WTC11 (cell line): ENCODE data around the gene SLC8A1. TPM values are rescaled to one million over a fixed set of nuclear protein-coding genes. Genes with fewer than 3 reads are reported as not detected.

ENCODE experiments used
- ATAC-seq: fragments of 200-7000 bp; cut with Tn5 transposase; 2 replicates; pipeline ENCODE4 v1.10.0; 2021; ENCODE audit warnings: mild to moderate bottlenecking, moderate library complexity
- CTCF ChIA-PET: fragments of 300-600 bp; sonication (Branson Sonifier 250); formaldehyde crosslinking; loops from one replicate; lab custom pipeline; 2021; ENCODE audit warnings: antibody characterized with exemption; lab: Charles Lee
- POLR2A ChIA-PET: fragments of 350-600 bp; sonication (Branson Sonifier 250); formaldehyde crosslinking; loops from one replicate; lab custom pipeline; 2021; ENCODE audit warnings: antibody characterized with exemption; lab: Charles Lee
- DNase-seq: peaks from one replicate; pipeline ENCODE4 v3.0.0; 2021; ENCODE audit warnings: low spot score
- H3K27ac Mint-ChIP-seq: 2 replicates; pipeline ENCODE4 v1.8.0; 2021; ENCODE audit warnings: mixed read lengths
- H3K27me3 Mint-ChIP-seq: 2 replicates; pipeline ENCODE4 v1.8.0; 2021; ENCODE audit warnings: low read depth, mild to moderate bottlenecking, moderate library complexity, mixed read lengths
- H3K36me3 Mint-ChIP-seq: 2 replicates; pipeline ENCODE4 v1.8.0; 2021; ENCODE audit warnings: mixed read lengths
- H3K4me1 Mint-ChIP-seq: 2 replicates; pipeline ENCODE4 v1.8.0; 2022; ENCODE audit warnings: mixed read lengths
- H3K4me3 Mint-ChIP-seq: 2 replicates; pipeline ENCODE4 v1.8.0; 2021; ENCODE audit warnings: mild to moderate bottlenecking, moderate library complexity, mixed read lengths
- H3K9me3 Mint-ChIP-seq: 2 replicates; pipeline ENCODE4 v1.8.0; 2021; ENCODE audit warnings: mixed read lengths
- CTCF ChIP-seq: fragments of 200-600 bp; IDR thresholded peaks from 2 replicates; pipeline ENCODE4 v1.8.0; 2022; ENCODE audit warnings: antibody characterized with exemption
- FOXP1 ChIP-seq: sonication (generic); formaldehyde crosslinking; IDR thresholded peaks from 2 replicates; pipeline ENCODE4 v1.8.0; 2022; ENCODE audit warnings: missing genetic modification reagents, mild to moderate bottlenecking, moderate library complexity, borderline replicate concordance
- FOXP4 ChIP-seq: sonication (generic); formaldehyde crosslinking; IDR thresholded peaks from 2 replicates; pipeline ENCODE4 v1.8.0; 2022; ENCODE audit warnings: mild to moderate bottlenecking, missing genetic modification reagents
- GRHL2 ChIP-seq: fragments of 250-450 bp; sonication (Bioruptor Pico); IDR thresholded peaks from 2 replicates; pipeline ENCODE4 v1.8.0; 2022; ENCODE audit warnings: mild to moderate bottlenecking, moderate library complexity; ENCODE audit not compliant: insufficient replicate concordance, severe bottlenecking
- GTF2I ChIP-seq: fragments of 250-450 bp; sonication (Bioruptor Pico); conservative IDR thresholded peaks from 2 replicates; pipeline ENCODE4 v1.4.0; 2021; ENCODE audit warnings: mild to moderate bottlenecking
- ZBTB21 ChIP-seq: sonication (generic); formaldehyde crosslinking; IDR thresholded peaks from 2 replicates; pipeline ENCODE4 v1.8.1; 2023; ENCODE audit warnings: mild to moderate bottlenecking, missing genetic modification reagents, borderline replicate concordance
- ZNF121 ChIP-seq: sonication (generic); formaldehyde crosslinking; IDR thresholded peaks from 2 replicates; pipeline ENCODE4 v1.8.0; 2023; ENCODE audit warnings: missing genetic modification reagents
- ZNF232 ChIP-seq: sonication (generic); formaldehyde crosslinking; IDR thresholded peaks from 2 replicates; pipeline ENCODE4 v1.8.0; 2022; ENCODE audit warnings: mild to moderate bottlenecking, missing genetic modification reagents
- ZNF416 ChIP-seq: fragments of 250-450 bp; sonication (Bioruptor Pico); IDR thresholded peaks from 2 replicates; pipeline ENCODE4 v1.9.0; 2021; ENCODE audit warnings: mild to moderate bottlenecking, inconsistent platforms
- ZNF425 ChIP-seq: fragments of 250-450 bp; sonication (Bioruptor Pico); conservative IDR thresholded peaks from 2 replicates; pipeline ENCODE4 v1.9.0; 2021; ENCODE audit warnings: mild to moderate bottlenecking
- ZNF532 ChIP-seq: fragments of 250-450 bp; sonication (Bioruptor Pico); IDR thresholded peaks from 2 replicates; pipeline ENCODE4 v1.9.0; 2021; ENCODE audit warnings: mild to moderate bottlenecking, borderline replicate concordance
- total RNA-seq: library from RNA; stranded (reverse); gene quantifications from 3 replicates; pipeline ENCODE4 v1.2.3, GENCODE V29; 2021
- TF ChIP-seq, protein P1 (sequence below): sonication (generic); formaldehyde crosslinking; IDR thresholded peaks from 2 replicates; pipeline ENCODE4 v1.8.1; 2022; ENCODE audit warnings: low read depth, missing genetic modification reagents, borderline replicate concordance
- TF ChIP-seq, protein P2 (sequence below): sonication (generic); formaldehyde crosslinking; IDR thresholded peaks from 2 replicates; pipeline ENCODE4 v1.8.0; 2023; ENCODE audit warnings: missing genetic modification reagents
- TF ChIP-seq, protein P3 (sequence below): sonication (generic); formaldehyde crosslinking; IDR thresholded peaks from 2 replicates; pipeline ENCODE4 v1.8.1; 2022; ENCODE audit warnings: low read depth, mild to moderate bottlenecking, moderate library complexity, missing genetic modification reagents, borderline replicate concordance
- TF ChIP-seq, protein P4 (sequence below): sonication (generic); formaldehyde crosslinking; conservative IDR thresholded peaks from 2 replicates; pipeline ENCODE4 v1.8.1; 2022; ENCODE audit warnings: mild to moderate bottlenecking, missing genetic modification reagents

The SLC8A1 gene
- total RNA-seq, 1 experiment from 2014 or later = 2.6 TPM

- Mint-ChIP-seq H3K9me3 (no peaks in the 10 kb centered on the region), H3K4me1 (peaks cover 18% of the 10 kb centered on the region), H3K36me3 (no peaks in the 10 kb centered on the region), H3K27me3 (no peaks in the 10 kb centered on the region), H3K4me3 (no peak overlapping the region), H3K27ac (no peak overlapping the region)
- DNase-seq (no peak), ATAC-seq (no peak)
- TF ChIP-seq ZNF232 (CRISPR knock-in tag) = no peak
- no peak for TF ChIP-seq ZNF416 (CRISPR knock-in tag)
- TF ChIP-seq, protein P1, sequence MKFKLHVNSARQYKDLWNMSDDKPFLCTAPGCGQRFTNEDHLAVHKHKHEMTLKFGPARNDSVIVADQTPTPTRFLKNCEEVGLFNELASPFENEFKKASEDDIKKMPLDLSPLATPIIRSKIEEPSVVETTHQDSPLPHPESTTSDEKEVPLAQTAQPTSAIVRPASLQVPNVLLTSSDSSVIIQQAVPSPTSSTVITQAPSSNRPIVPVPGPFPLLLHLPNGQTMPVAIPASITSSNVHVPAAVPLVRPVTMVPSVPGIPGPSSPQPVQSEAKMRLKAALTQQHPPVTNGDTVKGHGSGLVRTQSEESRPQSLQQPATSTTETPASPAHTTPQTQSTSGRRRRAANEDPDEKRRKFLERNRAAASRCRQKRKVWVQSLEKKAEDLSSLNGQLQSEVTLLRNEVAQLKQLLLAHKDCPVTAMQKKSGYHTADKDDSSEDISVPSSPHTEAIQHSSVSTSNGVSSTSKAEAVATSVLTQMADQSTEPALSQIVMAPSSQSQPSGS (CRISPR knock-in tag) = no peak
- no peak for TF ChIP-seq CTCF
- TF ChIP-seq ZNF121 (CRISPR knock-in tag) = no peak
- TF ChIP-seq, protein P2, sequence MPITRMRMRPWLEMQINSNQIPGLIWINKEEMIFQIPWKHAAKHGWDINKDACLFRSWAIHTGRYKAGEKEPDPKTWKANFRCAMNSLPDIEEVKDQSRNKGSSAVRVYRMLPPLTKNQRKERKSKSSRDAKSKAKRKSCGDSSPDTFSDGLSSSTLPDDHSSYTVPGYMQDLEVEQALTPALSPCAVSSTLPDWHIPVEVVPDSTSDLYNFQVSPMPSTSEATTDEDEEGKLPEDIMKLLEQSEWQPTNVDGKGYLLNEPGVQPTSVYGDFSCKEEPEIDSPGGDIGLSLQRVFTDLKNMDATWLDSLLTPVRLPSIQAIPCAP (CRISPR knock-in tag) = no peak
- no peak for TF ChIP-seq GRHL2 (CRISPR knock-in tag)
- TF ChIP-seq FOXP4 (CRISPR knock-in tag) = no peak
- no peak for TF ChIP-seq FOXP1 (CRISPR knock-in tag)
- TF ChIP-seq ZBTB21 (CRISPR knock-in tag) = no peak
- TF ChIP-seq, protein P3, sequence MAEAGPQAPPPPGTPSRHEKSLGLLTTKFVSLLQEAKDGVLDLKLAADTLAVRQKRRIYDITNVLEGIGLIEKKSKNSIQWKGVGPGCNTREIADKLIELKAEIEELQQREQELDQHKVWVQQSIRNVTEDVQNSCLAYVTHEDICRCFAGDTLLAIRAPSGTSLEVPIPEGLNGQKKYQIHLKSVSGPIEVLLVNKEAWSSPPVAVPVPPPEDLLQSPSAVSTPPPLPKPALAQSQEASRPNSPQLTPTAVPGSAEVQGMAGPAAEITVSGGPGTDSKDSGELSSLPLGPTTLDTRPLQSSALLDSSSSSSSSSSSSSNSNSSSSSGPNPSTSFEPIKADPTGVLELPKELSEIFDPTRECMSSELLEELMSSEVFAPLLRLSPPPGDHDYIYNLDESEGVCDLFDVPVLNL (CRISPR knock-in tag) = no peak
- TF ChIP-seq, protein P4, sequence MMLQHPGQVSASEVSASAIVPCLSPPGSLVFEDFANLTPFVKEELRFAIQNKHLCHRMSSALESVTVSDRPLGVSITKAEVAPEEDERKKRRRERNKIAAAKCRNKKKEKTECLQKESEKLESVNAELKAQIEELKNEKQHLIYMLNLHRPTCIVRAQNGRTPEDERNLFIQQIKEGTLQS (CRISPR knock-in tag) = no peak
- TF ChIP-seq ZNF532 (CRISPR knock-in tag) = no peak
- no peak for TF ChIP-seq ZNF425
- no peak for TF ChIP-seq GTF2I
- ChIA-PET CTCF (no interaction called here), POLR2A (no interaction called here)
These were observed 346.3 kb downstream of the SLC8A1 start for GRCh38 chr2:40105593-40105992.
